ENCODE measurements around the gene TMEM232. TPM values are rescaled to one million over a fixed set of nuclear protein-coding genes. Genes with fewer than 3 reads are reported as not detected.

Gene TMEM232
- total and polyA plus RNA-seq, 9 of the 15 experiments (the other 6 are each of a cell fraction or from before 2014, with no cell fraction given): 0.09 to 2.2 (median 0.41) TPM

DNA sequence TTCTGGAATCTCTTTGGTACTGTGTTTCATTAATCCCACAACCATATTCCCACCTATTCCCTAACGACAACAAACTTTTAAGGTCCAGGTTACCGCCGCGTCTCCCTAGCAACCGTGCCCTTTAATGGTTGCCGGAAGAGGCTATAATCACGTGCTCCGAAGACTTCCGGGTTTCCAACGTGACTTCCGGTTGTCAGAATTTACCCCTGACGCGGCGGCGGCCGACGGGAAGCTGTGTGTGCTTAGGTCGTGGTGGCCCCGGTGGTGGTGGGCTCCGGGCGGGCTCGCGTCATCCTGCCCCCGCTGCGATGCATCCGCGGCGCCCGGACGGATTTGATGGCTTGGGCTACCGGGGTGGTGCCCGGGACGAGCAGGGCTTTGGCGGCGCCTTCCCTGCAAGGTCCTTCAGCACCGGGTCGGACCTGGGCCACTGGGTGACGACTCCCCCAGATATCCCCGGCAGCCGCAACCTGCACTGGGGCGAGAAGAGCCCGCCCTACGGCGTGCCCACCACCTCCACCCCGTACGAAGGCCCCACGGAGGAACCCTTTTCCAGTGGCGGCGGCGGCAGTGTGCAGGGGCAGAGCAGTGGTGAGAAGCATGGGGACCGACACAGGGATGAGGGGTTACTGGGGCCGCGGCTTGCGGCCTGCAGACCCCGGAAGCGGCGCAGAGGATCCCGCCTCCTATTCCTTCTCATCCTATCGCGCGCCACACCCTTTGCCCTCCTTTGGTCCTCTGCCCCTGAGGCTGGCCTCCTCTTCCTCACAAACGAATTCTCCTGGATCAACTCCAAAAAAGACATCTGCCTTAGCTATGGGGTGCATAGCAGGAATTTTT, 12.6 kb upstream of the TMEM232 start, which contains the start of gene SLC25A46 (continued):
- TF ChIP-seq ZNF280A (IDR thresholded peaks at IDR 0.05; ENCODE audit: low read depth, partially characterized antibody): no peak
- TF ChIP-seq ZNF121 (CRISPR knock-in tag; conservative IDR thresholded peaks at IDR 0.05): no peak
- TF ChIP-seq SLC30A9 (CRISPR knock-in tag; IDR thresholded peaks at IDR 0.05): no peak
- TF ChIP-seq PURB (CRISPR knock-in tag; IDR thresholded peaks at IDR 0.05; ENCODE audit: low read depth): no peak
- TF ChIP-seq DIDO1 (tag; IDR thresholded peaks at IDR 0.05; ENCODE audit: low read depth): peak; percentile 29; the same call in 1 of the 2 replicates
- no peak for TF ChIP-seq ELK3 (CRISPR knock-in tag; IDR thresholded peaks at IDR 0.05)
- TF ChIP-seq ATF7 (IDR thresholded peaks at IDR 0.05): 0 out of 2 replicates have a peak, but pooled peaks have one; percentile 51
- TF ChIP-seq ZNF780A (CRISPR knock-in tag; IDR thresholded peaks at IDR 0.05): no peak
- peak; percentile 76 for TF ChIP-seq NR2C1 (IDR thresholded peaks at IDR 0.05)
- TF ChIP-seq NR2C1 (tag; IDR thresholded peaks at IDR 0.05): peak; percentile 67
- no peak for TF ChIP-seq FOXA1 (IDR thresholded peaks at IDR 0.05; ENCODE audit: borderline replicate concordance)
- no peak; the same call in 1 of the 2 replicates for TF ChIP-seq ARID1B (IDR thresholded peaks at IDR 0.05)
- TF ChIP-seq THRAP3 (IDR thresholded peaks at IDR 0.05; ENCODE audit: borderline replicate concordance): no peak
- 0 out of 2 replicates have a peak, but pooled peaks have one; percentile 2 for TF ChIP-seq ZNF316 (IDR thresholded peaks at IDR 0.05)
- TF ChIP-seq, protein P1, sequence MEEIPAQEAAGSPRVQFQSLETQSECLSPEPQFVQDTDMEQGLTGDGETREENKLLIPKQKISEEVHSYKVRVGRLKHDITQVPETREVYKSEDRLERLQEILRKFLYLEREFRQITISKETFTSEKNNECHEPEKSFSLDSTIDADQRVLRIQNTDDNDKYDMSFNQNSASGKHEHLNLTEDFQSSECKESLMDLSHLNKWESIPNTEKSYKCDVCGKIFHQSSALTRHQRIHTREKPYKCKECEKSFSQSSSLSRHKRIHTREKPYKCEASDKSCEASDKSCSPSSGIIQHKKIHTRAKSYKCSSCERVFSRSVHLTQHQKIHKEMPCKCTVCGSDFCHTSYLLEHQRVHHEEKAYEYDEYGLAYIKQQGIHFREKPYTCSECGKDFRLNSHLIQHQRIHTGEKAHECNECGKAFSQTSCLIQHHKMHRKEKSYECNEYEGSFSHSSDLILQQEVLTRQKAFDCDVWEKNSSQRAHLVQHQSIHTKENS (CRISPR knock-in tag; IDR thresholded peaks at IDR 0.05): no peak
- no peak for TF ChIP-seq STAT5B (CRISPR knock-in tag; IDR thresholded peaks at IDR 0.05)
- TF ChIP-seq, protein P2, sequence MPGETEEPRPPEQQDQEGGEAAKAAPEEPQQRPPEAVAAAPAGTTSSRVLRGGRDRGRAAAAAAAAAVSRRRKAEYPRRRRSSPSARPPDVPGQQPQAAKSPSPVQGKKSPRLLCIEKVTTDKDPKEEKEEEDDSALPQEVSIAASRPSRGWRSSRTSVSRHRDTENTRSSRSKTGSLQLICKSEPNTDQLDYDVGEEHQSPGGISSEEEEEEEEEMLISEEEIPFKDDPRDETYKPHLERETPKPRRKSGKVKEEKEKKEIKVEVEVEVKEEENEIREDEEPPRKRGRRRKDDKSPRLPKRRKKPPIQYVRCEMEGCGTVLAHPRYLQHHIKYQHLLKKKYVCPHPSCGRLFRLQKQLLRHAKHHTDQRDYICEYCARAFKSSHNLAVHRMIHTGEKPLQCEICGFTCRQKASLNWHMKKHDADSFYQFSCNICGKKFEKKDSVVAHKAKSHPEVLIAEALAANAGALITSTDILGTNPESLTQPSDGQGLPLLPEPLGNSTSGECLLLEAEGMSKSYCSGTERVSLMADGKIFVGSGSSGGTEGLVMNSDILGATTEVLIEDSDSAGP (CRISPR knock-in tag; IDR thresholded peaks at IDR 0.05): peak; percentile 64; the same call in 1 of the 2 replicates
- TF ChIP-seq ESRRA (IDR thresholded peaks at IDR 0.05; ENCODE audit: borderline replicate concordance, low read depth): 0 out of 2 replicates have a peak, but pooled peaks have one; percentile 37
- TF ChIP-seq, protein P3, sequence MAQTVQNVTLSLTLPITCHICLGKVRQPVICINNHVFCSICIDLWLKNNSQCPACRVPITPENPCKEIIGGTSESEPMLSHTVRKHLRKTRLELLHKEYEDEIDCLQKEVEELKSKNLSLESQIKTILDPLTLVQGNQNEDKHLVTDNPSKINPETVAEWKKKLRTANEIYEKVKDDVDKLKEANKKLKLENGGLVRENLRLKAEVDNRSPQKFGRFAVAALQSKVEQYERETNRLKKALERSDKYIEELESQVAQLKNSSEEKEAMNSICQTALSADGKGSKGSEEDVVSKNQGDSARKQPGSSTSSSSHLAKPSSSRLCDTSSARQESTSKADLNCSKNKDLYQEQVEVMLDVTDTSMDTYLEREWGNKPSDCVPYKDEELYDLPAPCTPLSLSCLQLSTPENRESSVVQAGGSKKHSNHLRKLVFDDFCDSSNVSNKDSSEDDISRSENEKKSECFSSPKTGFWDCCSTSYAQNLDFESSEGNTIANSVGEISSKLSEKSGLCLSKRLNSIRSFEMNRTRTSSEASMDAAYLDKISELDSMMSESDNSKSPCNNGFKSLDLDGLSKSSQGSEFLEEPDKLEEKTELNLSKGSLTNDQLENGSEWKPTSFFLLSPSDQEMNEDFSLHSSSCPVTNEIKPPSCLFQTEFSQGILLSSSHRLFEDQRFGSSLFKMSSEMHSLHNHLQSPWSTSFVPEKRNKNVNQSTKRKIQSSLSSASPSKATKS (CRISPR knock-in tag; IDR thresholded peaks at IDR 0.05): no peak
- TF ChIP-seq HNRNPLL (IDR thresholded peaks at IDR 0.05; ENCODE audit: low read depth, low read length, poor library complexity, severe bottlenecking): peak; percentile 46
- no peak for TF ChIP-seq KAT8 (IDR thresholded peaks at IDR 0.05; ENCODE audit: low read depth)
